GM12873 (cell line): ENCODE measurements around the gene ADCY9.

Source experiments
- TF ChIP-seq, protein P1 (sequence below): IDR thresholded peaks from 2 replicates; pipeline ENCODE4 v1.5.1; 2012; ENCODE audit warnings: low read depth, mild to moderate bottlenecking, moderate library complexity, low read length, control low read depth; ENCODE audit not compliant: insufficient read depth; ENCODE audit errors: missing control alignments

ADCY9 gene

GRCh38 chr16:4098501-4098900 is 17.7 kb downstream of the ADCY9 start:
- TF ChIP-seq, protein P1, sequence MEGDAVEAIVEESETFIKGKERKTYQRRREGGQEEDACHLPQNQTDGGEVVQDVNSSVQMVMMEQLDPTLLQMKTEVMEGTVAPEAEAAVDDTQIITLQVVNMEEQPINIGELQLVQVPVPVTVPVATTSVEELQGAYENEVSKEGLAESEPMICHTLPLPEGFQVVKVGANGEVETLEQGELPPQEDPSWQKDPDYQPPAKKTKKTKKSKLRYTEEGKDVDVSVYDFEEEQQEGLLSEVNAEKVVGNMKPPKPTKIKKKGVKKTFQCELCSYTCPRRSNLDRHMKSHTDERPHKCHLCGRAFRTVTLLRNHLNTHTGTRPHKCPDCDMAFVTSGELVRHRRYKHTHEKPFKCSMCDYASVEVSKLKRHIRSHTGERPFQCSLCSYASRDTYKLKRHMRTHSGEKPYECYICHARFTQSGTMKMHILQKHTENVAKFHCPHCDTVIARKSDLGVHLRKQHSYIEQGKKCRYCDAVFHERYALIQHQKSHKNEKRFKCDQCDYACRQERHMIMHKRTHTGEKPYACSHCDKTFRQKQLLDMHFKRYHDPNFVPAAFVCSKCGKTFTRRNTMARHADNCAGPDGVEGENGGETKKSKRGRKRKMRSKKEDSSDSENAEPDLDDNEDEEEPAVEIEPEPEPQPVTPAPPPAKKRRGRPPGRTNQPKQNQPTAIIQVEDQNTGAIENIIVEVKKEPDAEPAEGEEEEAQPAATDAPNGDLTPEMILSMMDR = no peak

DNA sequence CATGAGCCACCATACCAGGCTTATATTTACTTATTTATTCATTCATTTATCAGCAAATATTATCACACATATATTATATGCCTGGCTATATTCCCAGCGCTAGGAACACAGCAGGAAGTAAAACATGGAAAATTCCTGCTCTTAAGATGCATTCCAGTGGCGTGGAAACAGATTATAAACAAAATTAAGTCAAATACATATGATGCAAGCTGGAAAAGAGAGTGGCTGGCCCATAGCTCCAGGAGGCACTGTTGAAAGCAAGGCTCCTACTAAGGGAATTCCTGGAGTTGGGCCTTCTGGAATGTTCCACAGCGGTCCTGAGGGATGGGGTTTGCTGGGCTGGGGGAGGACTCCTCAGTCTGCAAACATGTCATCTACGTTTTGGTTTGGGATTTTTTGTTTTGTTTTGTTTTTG is 18.4 kb downstream of the ADCY9 start:
- TF ChIP-seq, protein P1 = no peak

DNA sequence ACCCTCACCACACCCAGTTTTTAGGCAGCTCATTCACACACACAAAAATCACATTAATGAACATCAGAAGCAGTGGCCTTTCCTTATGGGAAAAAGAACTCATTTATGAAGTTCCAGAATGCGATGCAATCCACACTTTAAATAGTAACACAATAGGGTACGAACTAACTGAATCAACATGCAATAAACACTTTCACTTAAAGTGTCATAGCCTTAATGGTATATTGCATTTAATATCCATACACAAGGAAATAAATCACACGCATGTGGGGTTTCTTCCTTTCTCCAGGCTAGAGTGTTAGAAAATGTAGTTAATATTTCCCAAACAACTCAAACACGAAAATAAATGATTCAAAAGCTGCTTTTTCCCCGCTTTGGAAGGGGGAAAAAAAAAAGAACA is 19.7 kb downstream of the ADCY9 start:
- TF ChIP-seq, protein P1 = no peak

GRCh38 chr16:4094127-4094773 is 22.0 kb downstream of the ADCY9 start:
- TF ChIP-seq, protein P1 = no peak

- TF ChIP-seq, protein P1 = no peak
These were observed 22.6 kb downstream of the ADCY9 start for GRCh38 chr16:4093495-4094126.

DNA sequence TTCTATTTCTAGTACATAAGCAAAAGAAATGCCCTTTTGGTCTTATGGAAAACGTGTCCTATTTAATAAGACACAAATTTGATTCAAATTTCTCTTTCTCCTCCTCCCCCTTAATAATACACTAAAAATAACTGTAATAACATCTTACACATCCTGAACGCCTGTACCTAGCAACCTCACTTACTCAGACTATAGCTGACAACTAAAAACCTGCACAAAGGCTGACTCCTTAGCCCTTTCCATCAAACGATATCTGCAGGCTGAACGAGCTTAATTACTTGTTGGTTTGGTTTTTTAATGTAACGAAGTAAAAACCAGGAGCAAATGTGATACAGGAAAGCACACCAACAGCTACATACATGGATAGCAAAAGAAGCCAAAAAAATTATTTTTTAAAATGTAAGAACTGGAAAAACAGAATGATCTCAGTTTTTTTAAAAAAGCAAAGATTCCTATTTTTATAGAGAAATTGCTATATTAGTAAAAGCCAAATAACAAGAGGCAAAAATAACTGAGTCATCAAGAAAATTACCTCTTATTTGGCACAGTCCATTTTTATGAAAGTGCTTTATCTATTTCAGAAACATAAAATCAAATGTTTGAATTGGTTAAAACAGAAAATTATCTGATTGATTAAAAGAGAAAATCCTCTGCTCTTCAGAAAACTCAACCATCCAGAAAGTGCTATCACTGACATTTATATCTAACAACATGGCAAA is 23.5 kb downstream of the ADCY9 start:
- TF ChIP-seq, protein P1 = no peak
